HG02981 (cell line): ENCODE measurements around the gene ADAMTS17.
"Not testable (repeated sequence)": the region's sequence is repeated elsewhere in the genome, so short reads cannot be mapped to it uniquely, and the experiment has no call there.

Experiments used
- ATAC-seq: cut with Tn5 transposase; IDR thresholded peaks from one replicate; pipeline ENCODE4 v1.9.1; 2021; ENCODE audit warnings: mild to moderate bottlenecking, moderate library complexity; ENCODE audit not compliant: unreplicated experiment

The ADAMTS17 gene

DNA sequence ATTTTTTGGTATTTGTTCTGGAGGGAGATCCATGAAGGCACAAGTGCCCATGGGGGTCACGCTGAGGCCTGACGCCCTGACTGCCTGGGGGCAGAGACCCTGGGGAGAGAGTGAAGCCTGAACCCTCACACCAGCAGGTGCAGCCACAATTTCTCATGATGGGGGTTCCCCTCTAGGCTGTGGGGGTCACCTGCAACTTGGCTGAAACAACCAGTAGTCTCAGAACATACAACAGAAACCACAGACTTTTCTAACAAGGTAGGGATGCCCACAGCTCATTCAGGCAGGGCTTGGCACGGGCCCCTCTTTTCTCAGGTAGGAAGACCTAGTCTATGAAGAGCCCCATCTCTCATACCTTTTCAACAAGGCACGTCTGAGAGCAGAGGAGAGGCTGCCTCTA lies 245.1 kb downstream of the ADAMTS17 start:
- no peak for ATAC-seq

- no peak for ATAC-seq
Measured at GRCh38 chr15:100096248-100096600, 245.6 kb downstream of the ADAMTS17 start.

GRCh38 chr15:100095541-100096247 lies 246.1 kb downstream of the ADAMTS17 start:
- ATAC-seq = no peak

GRCh38 chr15:100094127-100094510 lies 247.7 kb downstream of the ADAMTS17 start:
- ATAC-seq = no peak

DNA sequence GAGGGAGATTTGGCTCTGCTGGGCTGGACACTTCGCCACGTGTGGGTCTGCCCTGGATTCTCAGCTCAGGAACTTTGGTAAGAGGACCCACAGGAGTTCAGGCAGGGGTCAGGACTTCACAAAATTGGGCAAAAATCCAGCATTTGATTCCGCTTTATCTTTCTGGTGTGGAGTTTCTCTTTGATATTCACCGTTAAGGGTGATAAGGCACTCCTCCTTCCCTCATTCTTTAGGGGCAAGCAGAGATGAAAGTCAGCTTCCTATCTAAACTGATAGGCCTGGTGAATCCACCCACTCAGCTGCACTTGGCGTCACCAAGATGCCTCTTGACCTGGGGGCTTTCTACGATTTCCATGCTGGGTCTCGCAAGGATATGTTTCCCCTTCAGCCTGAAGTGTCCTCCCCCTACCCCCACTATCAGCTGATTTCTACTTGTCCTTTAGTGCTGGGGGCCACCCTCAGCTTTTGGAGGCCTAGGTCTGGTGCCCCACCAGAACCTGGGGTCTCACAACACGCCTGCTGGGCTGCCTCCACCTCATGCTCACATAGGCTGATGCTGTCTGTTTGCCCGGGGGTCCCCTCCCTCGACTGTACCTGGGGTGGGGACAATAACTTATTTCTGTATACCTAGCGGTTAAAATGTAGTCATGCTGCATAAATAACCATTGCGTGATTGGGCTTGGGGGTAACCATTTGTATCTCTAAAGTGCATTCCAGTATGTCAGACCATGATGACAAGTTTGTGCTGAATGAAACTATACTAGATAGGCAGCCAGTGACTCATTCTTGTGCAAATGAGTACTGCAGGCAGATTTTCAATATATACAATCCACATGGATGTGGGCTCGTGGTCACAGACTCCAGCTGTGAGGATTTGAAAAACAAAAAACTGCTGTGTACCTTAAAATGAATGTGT lies 248.3 kb downstream of the ADAMTS17 start:
- no peak for ATAC-seq

GRCh38 chr15:100092034-100092433 lies 249.7 kb downstream of the ADAMTS17 start:
- ATAC-seq = no peak

DNA sequence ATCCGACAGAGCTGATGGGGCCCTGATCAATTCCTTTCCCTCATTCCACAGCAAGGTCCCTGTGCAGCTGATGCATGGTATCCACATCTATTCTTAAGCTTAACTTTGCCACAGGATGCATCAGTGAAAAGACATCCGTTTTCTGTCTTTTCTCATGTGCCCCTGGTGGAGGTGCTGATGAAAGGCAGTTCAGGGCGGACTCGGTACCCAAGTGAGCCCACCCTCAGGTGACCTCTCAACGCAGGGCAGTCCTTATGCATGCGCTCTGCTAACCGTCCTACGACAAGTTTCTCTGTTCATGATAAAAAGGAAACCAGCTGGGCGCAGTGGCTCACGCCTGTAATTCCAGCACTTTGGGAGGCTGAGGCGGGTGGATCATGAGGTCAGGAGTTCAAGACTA lies 251.4 kb downstream of the ADAMTS17 start:
- ATAC-seq = no peak

DNA sequence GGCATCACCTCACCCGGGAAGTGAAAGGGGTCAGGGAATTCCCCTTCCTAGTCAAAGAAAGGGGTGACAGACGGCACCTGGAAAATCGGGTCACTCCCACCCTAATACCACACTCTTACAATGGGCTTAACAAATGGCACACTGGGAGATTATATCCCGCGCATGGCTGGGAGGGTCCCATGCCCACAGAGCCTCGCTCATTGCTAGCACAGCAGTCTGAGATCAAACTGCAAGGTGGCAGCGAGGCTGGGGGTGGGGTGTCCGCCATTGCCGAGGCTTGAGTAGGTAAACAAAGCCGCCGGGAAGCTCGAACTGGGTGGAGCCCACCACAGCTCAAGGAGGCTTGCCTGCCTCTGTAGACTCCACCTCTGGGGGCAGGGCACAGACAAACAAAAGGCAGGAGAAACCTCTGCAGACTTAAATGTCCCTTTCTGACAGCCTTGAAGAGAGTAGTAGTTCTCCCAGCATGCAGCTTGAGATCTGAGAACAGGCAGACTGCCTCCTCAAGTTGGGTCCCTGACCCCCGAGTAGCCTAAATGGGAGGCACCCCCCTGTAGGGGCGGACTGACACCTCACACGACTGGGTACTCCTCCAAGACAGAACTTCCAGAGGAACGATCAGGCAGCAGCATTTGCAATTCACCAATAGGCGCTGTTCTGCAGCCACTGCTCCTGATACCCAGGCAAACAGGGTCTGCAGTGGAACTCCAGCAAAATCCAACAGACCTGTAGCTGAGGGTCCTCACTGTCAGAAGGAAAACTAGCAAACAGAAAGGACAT lies 257.5 kb downstream of the ADAMTS17 start:
- not testable (repeated sequence) for ATAC-seq

DNA sequence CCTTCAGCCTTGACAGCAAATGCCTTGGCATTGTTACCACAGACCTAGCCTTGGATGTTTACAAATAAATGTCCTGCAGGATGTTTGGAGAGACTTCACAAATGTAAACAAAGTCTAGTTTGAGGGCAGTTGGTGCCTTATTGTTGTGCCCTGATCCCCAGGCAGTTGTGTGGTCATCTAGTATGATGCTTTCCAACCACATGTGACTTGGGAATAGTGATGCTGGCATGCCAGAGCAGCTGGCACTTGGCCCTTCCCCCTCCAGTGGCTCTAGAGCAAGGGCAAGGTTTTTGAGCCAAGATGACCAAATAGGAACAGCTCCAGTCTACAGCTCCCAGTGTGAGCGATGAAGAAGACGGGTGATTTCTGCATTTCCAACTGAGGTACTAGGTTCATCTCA lies 258.2 kb downstream of the ADAMTS17 start:
- ATAC-seq = no peak

- no peak for ATAC-seq
Measured at GRCh38 chr15:100082761-100083402, 258.9 kb downstream of the ADAMTS17 start.

DNA sequence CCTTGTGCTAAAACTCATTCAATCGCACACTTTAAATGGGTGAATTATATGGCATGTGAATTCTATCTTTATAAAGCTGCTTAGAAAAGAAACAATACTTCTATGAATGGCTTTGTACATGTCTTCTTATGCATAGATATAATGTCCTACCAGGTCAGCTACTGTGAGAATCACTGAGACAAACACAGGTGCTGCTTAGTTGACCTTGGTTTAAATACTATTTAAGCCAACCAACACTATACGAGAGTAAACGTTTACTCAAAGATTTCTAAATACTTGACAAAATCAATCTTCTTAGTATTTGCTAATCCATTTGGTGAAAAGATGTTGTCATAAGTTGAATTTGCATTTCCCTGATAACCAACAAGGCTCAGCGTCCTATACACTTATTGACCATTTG lies 260.3 kb downstream of the ADAMTS17 start:
- ATAC-seq = no peak

DNA sequence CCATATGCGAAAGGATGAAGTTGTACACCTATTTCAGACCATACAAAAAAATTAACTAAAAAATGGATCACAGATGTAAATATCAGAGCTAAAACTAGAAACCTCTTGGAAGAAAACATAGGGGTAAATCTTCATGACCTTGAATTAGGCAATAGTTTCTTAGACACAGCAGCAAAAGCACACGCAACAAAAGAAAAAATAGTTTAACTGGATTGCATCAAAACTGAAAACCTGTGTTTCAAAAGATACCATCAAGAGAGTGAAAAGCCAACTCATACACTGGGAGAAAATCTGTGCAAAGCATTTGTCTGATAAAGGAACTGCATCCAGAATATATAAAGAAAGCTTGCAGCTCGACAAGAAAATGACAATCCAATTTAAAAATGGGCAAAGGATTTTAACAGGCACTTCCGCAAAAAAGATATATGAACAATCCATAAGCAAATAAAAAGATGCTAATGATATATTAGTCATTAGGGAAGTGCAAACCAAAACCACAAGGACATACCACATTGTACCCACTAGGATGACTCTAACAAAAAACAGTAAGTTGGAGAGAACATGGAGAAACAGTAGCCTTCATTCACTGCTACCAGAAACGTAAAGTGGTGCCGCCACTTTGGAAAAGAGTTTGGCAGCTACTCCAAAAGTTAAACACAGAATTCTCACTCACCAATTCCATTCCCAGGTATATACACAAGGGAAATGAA lies 263.1 kb downstream of the ADAMTS17 start:
- no peak for ATAC-seq

- no peak for ATAC-seq
Measured at GRCh38 chr15:100075229-100075628, 266.5 kb downstream of the ADAMTS17 start.

DNA sequence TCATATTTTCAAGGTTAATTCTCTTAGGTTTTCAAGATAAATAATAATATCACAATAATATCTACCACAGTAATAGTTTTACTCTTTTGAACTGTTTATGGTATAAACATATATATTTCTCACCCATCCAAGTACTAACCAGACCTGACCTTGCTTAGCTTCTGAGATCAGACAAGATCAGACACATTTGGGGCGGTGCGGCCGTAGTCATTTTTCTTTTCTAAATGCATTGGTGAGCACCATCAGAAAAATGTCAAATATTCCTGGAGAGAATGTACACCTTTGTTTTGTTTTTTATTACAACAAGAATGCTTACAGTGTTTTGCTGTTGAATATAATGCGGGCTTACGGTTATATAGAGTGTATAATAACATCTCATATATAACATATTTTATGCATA lies 267.8 kb downstream of the ADAMTS17 start:
- no peak for ATAC-seq

DNA sequence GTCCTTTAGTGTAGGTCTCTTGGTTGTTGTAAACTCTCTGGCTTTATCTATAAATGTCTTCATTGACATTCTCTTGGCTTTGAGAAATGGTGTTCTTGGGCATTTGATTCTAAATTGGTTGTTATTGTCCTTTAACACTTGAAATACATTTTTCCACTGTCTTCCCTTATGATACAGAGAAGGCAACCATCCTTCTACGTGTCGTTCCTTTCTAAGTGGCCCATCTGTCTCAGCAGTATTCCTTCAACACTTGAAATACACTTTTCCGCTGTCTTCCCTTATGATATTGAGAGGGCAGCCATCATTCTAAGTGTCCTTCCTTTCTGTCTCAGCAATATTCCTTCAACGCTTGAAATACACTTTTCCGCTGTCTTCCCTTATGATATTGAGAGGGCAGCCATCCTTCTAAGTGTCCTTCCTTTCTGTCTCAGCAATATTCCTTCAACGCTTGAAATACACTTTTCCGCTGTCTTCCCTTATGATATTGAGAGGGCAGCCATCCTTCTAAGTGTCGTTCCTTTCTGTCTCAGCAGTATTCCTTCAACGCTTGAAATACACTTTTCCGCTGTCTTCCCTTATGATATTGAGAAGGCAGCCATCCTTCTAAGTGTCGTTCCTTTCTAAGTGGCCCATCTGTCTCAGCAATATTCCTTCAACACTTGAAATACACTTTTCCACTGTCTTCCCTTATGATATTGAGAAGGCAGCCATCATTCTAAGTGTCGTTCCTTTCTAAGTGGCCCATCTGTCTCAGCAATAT lies 275.1 kb downstream of the ADAMTS17 start:
- ATAC-seq = not testable (repeated sequence)

- no peak for ATAC-seq
Measured at GRCh38 chr15:100061944-100062343, 279.8 kb downstream of the ADAMTS17 start.

DNA sequence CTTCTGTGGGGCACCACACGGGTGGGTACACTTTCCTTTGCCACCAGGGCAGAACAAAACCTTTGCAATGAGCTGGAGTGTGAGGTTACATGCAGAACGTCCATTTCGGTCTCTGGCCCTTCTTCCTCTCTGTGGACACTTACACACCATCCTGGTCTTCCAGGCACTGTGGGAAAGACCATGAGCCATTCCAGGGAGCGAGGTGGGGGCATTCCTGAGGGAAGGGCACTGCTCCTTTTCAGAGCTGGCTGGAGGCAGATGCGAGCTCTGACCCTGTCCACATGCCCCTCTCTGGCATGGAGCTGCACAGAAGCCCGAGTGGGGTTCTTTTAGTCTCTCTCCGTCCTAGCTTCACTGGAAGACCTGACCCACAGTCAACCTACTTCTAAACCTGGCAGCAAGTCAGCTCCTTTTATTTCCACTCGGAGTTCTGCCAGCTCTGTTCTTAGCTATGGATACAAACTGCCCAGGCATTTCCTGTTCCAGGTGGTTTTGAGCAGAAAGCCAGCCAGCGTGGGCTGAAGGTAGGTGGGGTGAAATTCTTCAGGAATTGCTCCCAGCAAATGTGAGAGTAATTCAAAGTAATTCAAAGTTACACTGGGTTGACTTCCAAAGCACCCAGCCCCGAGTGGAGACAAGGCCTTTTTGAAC lies 281.4 kb downstream of the ADAMTS17 start:
- no peak for ATAC-seq

DNA sequence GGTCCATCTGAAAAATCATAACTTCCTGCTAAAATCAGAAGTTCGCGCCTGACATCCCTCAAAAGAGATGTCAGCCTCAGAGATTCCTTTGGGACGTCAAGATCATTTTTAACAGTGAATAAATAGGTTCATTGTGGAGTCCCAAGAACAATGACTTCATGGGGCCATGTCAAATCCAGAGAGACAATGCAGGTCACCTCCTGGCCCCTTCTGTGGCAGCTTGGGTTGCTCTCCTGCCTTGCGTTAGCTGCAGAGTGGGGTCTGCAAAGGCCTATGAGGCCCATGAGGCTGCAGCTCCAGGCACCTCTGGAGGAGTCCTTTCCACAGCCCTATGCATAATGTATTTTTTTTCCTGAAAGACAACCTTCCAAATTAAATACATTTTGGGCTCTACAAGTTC lies 282.3 kb downstream of the ADAMTS17 start:
- ATAC-seq = no peak

DNA sequence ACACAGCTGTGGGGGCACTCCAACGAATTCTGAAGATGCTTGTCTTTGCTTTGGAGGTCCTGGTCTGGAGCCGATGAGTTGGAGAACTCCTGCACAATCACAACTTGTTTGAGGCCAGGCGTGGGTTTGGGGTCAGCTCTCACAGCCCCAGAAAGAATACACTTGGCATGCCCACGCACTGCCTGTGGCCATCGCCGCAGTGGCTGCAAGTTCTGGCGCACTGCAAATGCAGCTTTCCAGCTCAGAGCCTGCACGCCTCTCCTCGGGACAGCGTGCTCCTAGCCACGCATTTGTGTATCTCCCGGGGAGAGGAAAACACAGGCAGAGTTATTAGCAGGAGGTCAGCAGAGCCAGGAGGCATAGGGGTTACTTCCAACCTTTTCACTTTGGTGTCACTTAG lies 282.7 kb downstream of the ADAMTS17 start:
- ATAC-seq = no peak
